ENCODE measurements around the gene MACROD2.

DNA sequence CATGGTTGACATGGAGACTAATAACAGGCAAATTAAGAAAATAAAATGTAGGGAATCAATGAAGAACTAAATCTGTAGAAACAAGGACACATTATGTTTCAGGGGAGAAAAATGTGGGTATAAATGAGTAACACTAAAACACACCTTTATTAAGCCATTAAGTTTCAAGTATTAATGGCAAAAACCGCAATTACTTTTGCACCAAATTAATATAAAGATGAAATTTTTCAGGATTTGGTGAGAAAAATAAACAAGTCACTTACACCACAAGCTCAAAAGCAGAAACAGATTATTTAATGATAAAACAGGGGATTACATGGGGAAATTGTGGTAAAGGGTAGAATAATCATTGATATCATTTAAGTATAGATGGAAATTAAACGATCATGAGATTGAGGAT is 1135.9 kb downstream of the MACROD2 start:
- TF ChIP-seq, protein P1, sequence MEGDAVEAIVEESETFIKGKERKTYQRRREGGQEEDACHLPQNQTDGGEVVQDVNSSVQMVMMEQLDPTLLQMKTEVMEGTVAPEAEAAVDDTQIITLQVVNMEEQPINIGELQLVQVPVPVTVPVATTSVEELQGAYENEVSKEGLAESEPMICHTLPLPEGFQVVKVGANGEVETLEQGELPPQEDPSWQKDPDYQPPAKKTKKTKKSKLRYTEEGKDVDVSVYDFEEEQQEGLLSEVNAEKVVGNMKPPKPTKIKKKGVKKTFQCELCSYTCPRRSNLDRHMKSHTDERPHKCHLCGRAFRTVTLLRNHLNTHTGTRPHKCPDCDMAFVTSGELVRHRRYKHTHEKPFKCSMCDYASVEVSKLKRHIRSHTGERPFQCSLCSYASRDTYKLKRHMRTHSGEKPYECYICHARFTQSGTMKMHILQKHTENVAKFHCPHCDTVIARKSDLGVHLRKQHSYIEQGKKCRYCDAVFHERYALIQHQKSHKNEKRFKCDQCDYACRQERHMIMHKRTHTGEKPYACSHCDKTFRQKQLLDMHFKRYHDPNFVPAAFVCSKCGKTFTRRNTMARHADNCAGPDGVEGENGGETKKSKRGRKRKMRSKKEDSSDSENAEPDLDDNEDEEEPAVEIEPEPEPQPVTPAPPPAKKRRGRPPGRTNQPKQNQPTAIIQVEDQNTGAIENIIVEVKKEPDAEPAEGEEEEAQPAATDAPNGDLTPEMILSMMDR (conservative IDR thresholded peaks at IDR 0.05; ENCODE audit: low read depth, low read length), result no peak
- TF ChIP-seq EZH2 (IDR thresholded peaks at IDR 0.05; ENCODE audit: borderline replicate concordance, low read depth, low read length, poor library complexity, severe bottlenecking), result no peak
